ENCODE measurements around the gene RNF43.

The RNF43 gene

DNA sequence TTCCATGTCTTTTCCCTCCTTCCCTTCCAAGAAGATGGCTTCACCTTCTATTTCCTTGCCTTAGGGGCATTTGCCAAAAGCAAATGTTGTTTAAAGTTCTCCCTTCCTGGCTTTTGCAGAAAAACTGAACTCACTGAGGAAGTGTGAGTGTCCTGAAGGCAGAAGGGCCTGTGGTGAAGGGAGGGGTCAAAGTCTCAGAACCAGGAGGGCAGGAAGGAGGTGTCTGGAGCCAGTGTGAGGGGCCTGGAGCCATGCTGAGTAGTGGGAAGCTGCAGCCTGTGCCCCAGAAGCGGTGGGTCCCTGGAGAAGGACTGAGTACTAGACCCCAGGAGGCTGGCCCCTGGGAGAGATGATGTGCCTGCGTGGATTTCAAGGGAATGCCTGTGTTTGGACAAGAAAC lies 41.5 kb downstream of the RNF43 start:
- TF ChIP-seq, protein P1, sequence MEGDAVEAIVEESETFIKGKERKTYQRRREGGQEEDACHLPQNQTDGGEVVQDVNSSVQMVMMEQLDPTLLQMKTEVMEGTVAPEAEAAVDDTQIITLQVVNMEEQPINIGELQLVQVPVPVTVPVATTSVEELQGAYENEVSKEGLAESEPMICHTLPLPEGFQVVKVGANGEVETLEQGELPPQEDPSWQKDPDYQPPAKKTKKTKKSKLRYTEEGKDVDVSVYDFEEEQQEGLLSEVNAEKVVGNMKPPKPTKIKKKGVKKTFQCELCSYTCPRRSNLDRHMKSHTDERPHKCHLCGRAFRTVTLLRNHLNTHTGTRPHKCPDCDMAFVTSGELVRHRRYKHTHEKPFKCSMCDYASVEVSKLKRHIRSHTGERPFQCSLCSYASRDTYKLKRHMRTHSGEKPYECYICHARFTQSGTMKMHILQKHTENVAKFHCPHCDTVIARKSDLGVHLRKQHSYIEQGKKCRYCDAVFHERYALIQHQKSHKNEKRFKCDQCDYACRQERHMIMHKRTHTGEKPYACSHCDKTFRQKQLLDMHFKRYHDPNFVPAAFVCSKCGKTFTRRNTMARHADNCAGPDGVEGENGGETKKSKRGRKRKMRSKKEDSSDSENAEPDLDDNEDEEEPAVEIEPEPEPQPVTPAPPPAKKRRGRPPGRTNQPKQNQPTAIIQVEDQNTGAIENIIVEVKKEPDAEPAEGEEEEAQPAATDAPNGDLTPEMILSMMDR (IDR thresholded peaks at IDR 0.05; ENCODE audit: extremely low read depth, missing control alignments) = no peak
- no peak for DNase-seq (ENCODE audit: low spot score)

DNA sequence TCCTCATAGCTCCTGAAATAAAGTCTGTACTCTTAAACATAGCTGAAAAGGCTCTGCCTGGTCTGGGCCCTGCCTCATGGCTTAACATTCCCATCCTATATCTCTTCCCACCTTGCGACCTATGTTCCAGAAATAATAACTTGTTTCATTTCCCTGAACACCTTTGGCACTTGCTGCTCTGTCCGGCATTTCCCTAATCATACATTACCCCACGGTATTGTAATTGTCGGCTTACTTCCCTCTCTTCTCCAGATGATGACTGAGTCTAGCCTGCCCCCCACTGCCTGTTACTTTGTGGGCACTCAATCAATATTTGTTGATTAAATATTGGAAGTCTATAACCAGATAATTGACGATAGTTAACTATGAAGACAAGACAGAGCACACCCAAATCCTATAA lies 42.1 kb downstream of the RNF43 start:
- TF ChIP-seq, protein P1 (IDR thresholded peaks at IDR 0.05; ENCODE audit: extremely low read depth, missing control alignments) = no peak
- no peak for DNase-seq (ENCODE audit: low spot score)

DNA sequence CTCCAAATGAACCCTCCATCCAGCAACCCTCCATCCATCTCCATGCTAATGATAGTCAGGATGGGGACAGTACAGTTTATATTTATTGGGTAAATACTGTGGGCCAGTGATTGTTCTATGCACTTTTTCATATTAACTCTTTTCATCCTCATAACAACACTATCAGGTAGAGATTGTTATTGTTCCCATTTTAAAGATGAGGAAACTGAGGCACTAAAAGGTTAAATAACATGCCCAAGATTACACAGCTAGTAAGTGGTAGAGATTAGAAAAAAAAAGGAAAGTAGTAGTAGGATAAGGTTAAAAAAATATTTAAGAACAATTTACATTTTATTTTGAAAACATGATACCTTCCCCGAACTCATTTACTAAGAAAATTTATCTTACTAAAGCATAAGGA lies 43.4 kb downstream of the RNF43 start:
- DNase-seq (ENCODE audit: low spot score) = no peak
- TF ChIP-seq, protein P1 (IDR thresholded peaks at IDR 0.05; ENCODE audit: extremely low read depth, missing control alignments) = no peak

DNA sequence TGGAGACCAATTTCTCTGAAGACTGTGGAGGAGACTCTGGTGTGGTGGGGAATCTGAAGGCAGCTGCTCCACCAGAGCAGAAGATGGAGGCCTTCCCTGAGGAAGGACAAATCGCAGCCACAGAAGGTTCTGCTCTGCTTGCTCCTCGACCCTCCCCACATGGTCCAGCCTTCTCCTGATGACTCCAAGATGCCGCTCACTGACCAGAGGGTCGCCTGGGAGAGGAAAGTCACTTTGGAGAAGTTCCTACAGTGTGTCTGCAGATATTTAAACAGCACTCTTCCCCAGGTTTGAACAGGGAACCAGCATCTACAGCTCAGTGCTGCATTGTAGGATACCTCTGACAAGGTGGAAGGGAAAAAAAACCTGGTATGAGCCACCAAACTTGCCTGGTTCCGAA lies 44.3 kb downstream of the RNF43 start:
- DNase-seq (ENCODE audit: low spot score) = no peak
- TF ChIP-seq, protein P1 (IDR thresholded peaks at IDR 0.05; ENCODE audit: extremely low read depth, missing control alignments) = no peak

DNA sequence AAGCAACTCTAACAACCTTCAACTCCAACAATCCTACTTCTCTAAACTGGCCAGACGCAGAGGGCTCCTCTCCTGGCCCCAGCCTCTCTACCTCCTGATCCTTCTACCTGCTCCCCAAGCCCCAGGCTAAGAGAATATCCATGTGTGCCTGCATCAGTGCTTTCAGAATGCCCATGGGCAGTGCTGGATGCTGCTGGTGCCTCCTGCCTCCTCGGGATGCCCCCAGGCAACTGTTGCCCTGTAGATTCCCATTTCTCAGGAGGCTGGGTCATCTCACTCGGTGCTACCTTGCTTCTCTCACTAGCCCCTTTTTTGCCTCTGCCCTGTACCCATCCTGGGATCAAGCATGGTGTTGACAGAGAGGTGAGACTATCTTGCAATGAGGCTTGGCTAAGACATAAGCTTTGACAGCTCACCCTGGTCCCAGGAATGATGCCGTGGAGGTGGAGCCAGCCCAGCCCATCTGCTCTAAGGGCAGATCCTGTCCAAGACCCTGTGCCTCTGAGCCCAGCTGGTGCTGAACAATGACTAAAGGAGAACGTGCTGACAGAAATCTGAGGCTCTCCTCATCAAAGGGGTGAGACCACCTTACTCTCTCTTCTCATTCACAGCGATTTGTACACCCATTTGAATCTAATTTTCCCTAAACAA lies 45.9 kb downstream of the RNF43 start:
- DNase-seq (ENCODE audit: low spot score) = no peak
- TF ChIP-seq, protein P1 (IDR thresholded peaks at IDR 0.05; ENCODE audit: extremely low read depth, missing control alignments) = no peak

DNA sequence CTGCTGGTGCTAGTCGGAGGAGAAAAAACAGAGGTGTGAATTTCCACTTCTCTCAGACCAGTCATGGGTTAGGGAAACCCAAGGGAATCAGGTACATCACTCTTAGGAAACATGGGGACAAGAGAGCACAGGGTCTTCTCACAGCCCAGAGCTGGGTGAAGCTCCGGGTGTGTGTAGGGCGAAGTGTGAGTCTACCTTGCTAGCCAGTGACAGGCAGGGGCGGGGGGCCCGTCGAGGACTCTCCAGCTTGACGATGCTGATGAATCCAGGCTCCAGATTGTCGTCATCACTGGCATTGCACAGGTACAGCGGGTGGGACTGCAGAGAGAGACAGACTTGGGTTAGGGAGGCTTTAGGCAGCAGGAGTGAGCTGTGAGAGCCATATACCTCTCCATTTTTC lies 46.6 kb downstream of the RNF43 start:
- no peak for DNase-seq (ENCODE audit: low spot score)
- TF ChIP-seq, protein P1 (IDR thresholded peaks at IDR 0.05; ENCODE audit: extremely low read depth, missing control alignments) = no peak

DNA sequence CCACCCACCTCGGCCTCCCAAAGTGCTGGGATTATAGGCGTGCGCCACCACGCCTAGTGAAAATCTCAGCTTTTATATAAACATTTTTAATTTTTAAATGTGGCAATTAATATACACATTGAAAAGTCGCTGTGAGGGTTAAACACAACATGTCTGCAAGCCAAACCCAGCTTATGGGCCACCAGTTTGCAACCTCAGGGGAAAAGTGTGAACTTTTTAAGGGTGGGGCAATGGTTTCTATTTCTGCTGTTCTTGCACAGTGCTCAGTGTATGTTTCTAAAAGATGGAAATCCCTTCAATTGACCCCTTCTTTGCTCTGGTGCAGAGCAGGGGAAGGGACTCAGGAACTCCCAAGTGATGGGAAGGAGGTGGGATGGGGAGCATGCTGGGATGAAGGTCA lies 47.0 kb downstream of the RNF43 start:
- TF ChIP-seq, protein P1 (IDR thresholded peaks at IDR 0.05; ENCODE audit: extremely low read depth, missing control alignments) = no peak
- DNase-seq (ENCODE audit: low spot score) = no peak

Data from GM20000 (cell line).